H1 (cell line): ENCODE measurements around the gene MDM4. TPM values are rescaled to one million over a fixed set of nuclear protein-coding genes. Genes with fewer than 3 reads are reported as not detected.
A peak's percentile ranks its signal among the peaks of the same experiment; 100 is the strongest.

Experiments
- CTCF ChIA-PET: fragments of 300-600 bp; sonication (Branson Sonifier 250); formaldehyde crosslinking; loops from one replicate; lab custom pipeline; 2021; ENCODE audit not compliant: partially characterized antibody; lab: Charles Lee
- POLR2A ChIA-PET: fragments of 300-600 bp; sonication (Branson Sonifier 250); formaldehyde crosslinking; loops from one replicate; lab custom pipeline; 2021; ENCODE audit warnings: inconsistent platforms; ENCODE audit not compliant: partially characterized antibody; lab: Charles Lee
- DNase-seq, 2 experiments: peaks; one replicate each; pipeline versions ENCODE4 v3.0.0 to v3.0.0-alpha.2; 2010 to 2022; ENCODE audit warnings: low spot score in 2 of 2, low read depth in 1 of 2, mixed read lengths in 1 of 2
- FAIRE-seq: peaks from 2 replicates; lab custom pipeline; 2011; peaks lifted over from hg19 to GRCh38; lab: Jason Lieb, UNC
- H2AFZ ChIP-seq: 2 replicates; pipeline ENCODE4 v1.8.1; 2012; ENCODE audit warnings: low read length, inconsistent platforms
- H2AK5ac ChIP-seq: 2 replicates; pipeline ENCODE4 v1.6.1; 2013; ENCODE audit warnings: low read depth, low read length
- H2BK120ac ChIP-seq: replicated peaks from 2 replicates; pipeline ENCODE3; 2013; ENCODE audit warnings: low read depth, low read length, inconsistent platforms
- H2BK12ac ChIP-seq: 2 replicates; pipeline ENCODE4 v1.6.1; 2013; ENCODE audit warnings: low read depth, low read length
- H2BK15ac ChIP-seq: 2 replicates; pipeline ENCODE4 v1.6.1; 2013; ENCODE audit warnings: low read length
- H2BK20ac ChIP-seq: 2 replicates; pipeline ENCODE4 v1.6.1; 2013; ENCODE audit warnings: low read length
- H2BK5ac ChIP-seq: 2 replicates; pipeline ENCODE4 v1.6.1; 2013; ENCODE audit warnings: low read depth, low read length
- H3K14ac ChIP-seq: 2 replicates; pipeline ENCODE4 v1.6.1; 2013; ENCODE audit warnings: inconsistent platforms; ENCODE audit not compliant: insufficient read length
- H3K18ac ChIP-seq: 2 replicates; pipeline ENCODE4 v1.6.1; 2013; ENCODE audit warnings: low read length; ENCODE audit errors: extremely low read depth
- H3K23ac ChIP-seq: 2 replicates; pipeline ENCODE4 v1.6.1; 2013; ENCODE audit warnings: inconsistent platforms; ENCODE audit not compliant: insufficient read length
- H3K23me2 ChIP-seq: 2 replicates; pipeline ENCODE4 v1.6.1; 2013; ENCODE audit warnings: low read depth, low read length
- H3K27ac ChIP-seq: 2 replicates; pipeline ENCODE4 v1.6.1; 2011; ENCODE audit warnings: low read depth, low read length, inconsistent platforms
- H3K27me3 ChIP-seq, 4 experiments: replicated peaks in 1 of 4; 1 replicate in 1 of 4; 2 replicates in 3 of 4; pipeline versions ENCODE4 v1.6.1 to v1.8.1; 2011 to 2013; ENCODE audit warnings: low read length in 3 of 4, mild to moderate bottlenecking in 3 of 4, inconsistent platforms in 2 of 4, mixed read lengths in 2 of 4, moderate library complexity in 1 of 4; ENCODE audit not compliant: control insufficient read depth in 3 of 4, insufficient read depth in 3 of 4; ENCODE audit errors: extremely low read depth in 1 of 4
- H3K36me3 ChIP-seq, 4 experiments: 2 replicates each; pipeline versions ENCODE4 v1.6.1 to v1.8.1; 2011 to 2013; ENCODE audit warnings: mild to moderate bottlenecking in 4 of 4, low read length in 3 of 4, moderate library complexity in 2 of 4, control low read depth in 1 of 4, inconsistent platforms in 1 of 4; ENCODE audit not compliant: insufficient read depth in 4 of 4, control insufficient read depth in 2 of 4
- H3K4ac ChIP-seq: replicated peaks from 2 replicates; pipeline ENCODE3; 2013; ENCODE audit warnings: low read length, low read depth, mixed read lengths, inconsistent platforms; ENCODE audit not compliant: insufficient read length
- H3K4me1 ChIP-seq, 4 experiments: replicated peaks in 1 of 4; 1 replicate in 1 of 4; 2 replicates in 3 of 4; pipeline versions ENCODE4 v1.6.1 to v1.8.1; 2011 to 2013; ENCODE audit warnings: low read length in 3 of 4, inconsistent platforms in 2 of 4, mixed read lengths in 1 of 4; ENCODE audit not compliant: insufficient read depth in 4 of 4, control insufficient read depth in 3 of 4
- H3K4me2 ChIP-seq, 2 experiments: 2 replicates each; pipeline versions ENCODE4 v1.6.1 to v1.8.1; 2011 to 2013; ENCODE audit warnings: low read depth in 2 of 2, low read length in 2 of 2, control low read depth in 1 of 2, inconsistent platforms in 1 of 2, mild to moderate bottlenecking in 1 of 2; ENCODE audit not compliant: insufficient read depth in 1 of 2
- H3K4me3 ChIP-seq, 4 experiments: fragments of 200-600, 300-600 bp in 1 of 4; sonication (generic), shearing (Covaris generic), sonication (Bioruptor Twin) in 1 of 4; 2 replicates each; pipeline versions ENCODE4 v1.5.1 to v1.8.1; 2011 to 2016; ENCODE audit warnings: low read length in 4 of 4, low read depth in 3 of 4, control low read depth in 2 of 4, inconsistent platforms in 2 of 4, mild to moderate bottlenecking in 2 of 4, mixed read lengths in 1 of 4, moderate library complexity in 1 of 4; ENCODE audit not compliant: insufficient read depth in 2 of 4; ENCODE audit errors: extremely low read depth in 1 of 4
- H3K56ac ChIP-seq: replicated peaks from 2 replicates; pipeline ENCODE3; 2013; ENCODE audit warnings: low read depth, mild to moderate bottlenecking, mixed read lengths, low read length, inconsistent platforms; ENCODE audit not compliant: insufficient read length
- H3K79me1 ChIP-seq: 2 replicates; pipeline ENCODE4 v1.6.1; 2013; ENCODE audit warnings: low read depth, low read length, control low read depth
- H3K79me2 ChIP-seq, 2 experiments: 2 replicates each; pipeline versions ENCODE4 v1.6.1 to v1.8.1; 2012 to 2013; ENCODE audit warnings: low read length in 2 of 2, mild to moderate bottlenecking in 2 of 2, inconsistent platforms in 1 of 2; ENCODE audit not compliant: insufficient read depth in 2 of 2, control insufficient read depth in 1 of 2
- H3K9ac ChIP-seq, 4 experiments: replicated peaks in 1 of 4; 1 replicate in 1 of 4; 2 replicates in 3 of 4; pipeline versions ENCODE4 v1.6.1 to v1.8.1; 2011 to 2013; ENCODE audit warnings: low read depth in 3 of 4, low read length in 3 of 4, control low read depth in 2 of 4, mild to moderate bottlenecking in 2 of 4, moderate library complexity in 2 of 4, inconsistent platforms in 1 of 4; ENCODE audit errors: extremely low read depth in 1 of 4
- H3K9me3 ChIP-seq, 2 experiments: 2 replicates each; pipeline versions ENCODE4 v1.6.1 to v1.8.1; 2012 to 2013; ENCODE audit warnings: mild to moderate bottlenecking in 2 of 2, moderate library complexity in 2 of 2, control low read depth in 1 of 2, inconsistent platforms in 1 of 2, low read depth in 1 of 2, low read length in 1 of 2, mixed read lengths in 1 of 2; ENCODE audit not compliant: insufficient read depth in 2 of 2
- H4K20me1 ChIP-seq, 2 experiments: replicated peaks in 1 of 2; 2 replicates each; pipeline versions ENCODE3 to v1.8.1; 2011 to 2013; ENCODE audit warnings: inconsistent platforms in 2 of 2, low read length in 2 of 2, mild to moderate bottlenecking in 1 of 2; ENCODE audit not compliant: insufficient read depth in 2 of 2, control insufficient read depth in 1 of 2
- H4K5ac ChIP-seq: 2 replicates; pipeline ENCODE4 v1.6.1; 2013; ENCODE audit warnings: low read length, low read depth, mixed read lengths, inconsistent platforms; ENCODE audit not compliant: insufficient read length
- H4K8ac ChIP-seq: 2 replicates; pipeline ENCODE4 v1.8.0; 2013; ENCODE audit warnings: mild to moderate bottlenecking, moderate library complexity, low read length, inconsistent platforms; ENCODE audit not compliant: insufficient read depth; ENCODE audit errors: extremely low read depth
- H4K91ac ChIP-seq: replicated peaks from 2 replicates; pipeline ENCODE3; 2013; ENCODE audit warnings: low read length, mixed read lengths, inconsistent platforms; ENCODE audit not compliant: insufficient read length
- CBX5 ChIP-seq: fragments of 300-800, 300-1000 bp; sonication (generic); IDR thresholded peaks from 2 replicates; pipeline ENCODE4 v1.7.1; 2016; ENCODE audit warnings: antibody characterized with exemption, low read length, low read depth
- CHD2 ChIP-seq: IDR thresholded peaks from 2 replicates; pipeline ENCODE4 v1.6.1; 2012; ENCODE audit warnings: low read length, improper control_type of control experiment
- HDAC2 ChIP-seq, 2 experiments: fragments of 300-600 bp in 1 of 2; sonication (generic) in 1 of 2; IDR thresholded peaks; 2 replicates each; pipeline ENCODE4 v1.6.1; 2011 to 2012; ENCODE audit warnings: low read depth in 2 of 2, low read length in 2 of 2, mild to moderate bottlenecking in 2 of 2, moderate library complexity in 2 of 2, borderline replicate concordance in 1 of 2, inconsistent platforms in 1 of 2
- NRF1 ChIP-seq: IDR thresholded peaks from 2 replicates; pipeline ENCODE4 v1.6.1; 2011; ENCODE audit warnings: mild to moderate bottlenecking, low read depth, low read length, improper control_type of control experiment
- POU5F1 ChIP-seq: IDR thresholded peaks from 2 replicates; pipeline ENCODE4 v1.6.1; 2011; ENCODE audit warnings: low read depth, mild to moderate bottlenecking, low read length, moderate library complexity
- RAD21 ChIP-seq, 2 experiments: IDR thresholded peaks in 1 of 2; conservative IDR thresholded peaks in 1 of 2; 2 replicates each; pipeline ENCODE4 v1.6.1; 2011; ENCODE audit warnings: low read depth in 2 of 2, low read length in 2 of 2, improper control_type of control experiment in 1 of 2, inconsistent platforms in 1 of 2, mild to moderate bottlenecking in 1 of 2, moderate library complexity in 1 of 2
- SAP30 ChIP-seq: fragments of 300-600 bp; sonication (generic); IDR thresholded peaks from 2 replicates; pipeline ENCODE4 v1.7.1; 2012; ENCODE audit warnings: low read length, moderate library complexity, mild to moderate bottlenecking, inconsistent platforms; ENCODE audit not compliant: insufficient read depth, insufficient replicate concordance
- SIRT6 ChIP-seq: IDR thresholded peaks from one replicate; pipeline ENCODE4 v1.7.1; 2012; ENCODE audit warnings: low read length, inconsistent platforms
- SP1 ChIP-seq: IDR thresholded peaks from 2 replicates; pipeline ENCODE4 v1.6.1; 2011; ENCODE audit warnings: low read depth, low read length
- TAF1 ChIP-seq: IDR thresholded peaks from 2 replicates; pipeline ENCODE4 v1.6.1; 2011; ENCODE audit warnings: mild to moderate bottlenecking, low read depth, low read length
- WGBS, 2 experiments: shearing (Covaris generic) in 1 of 2; methylation state at CpG; one replicate each; pipeline versions ENCODE4 v1.1.6 to v1.1.7; 2013 to 2015; ENCODE audit warnings: low lambda C conversion rate in 2 of 2, mixed read lengths in 2 of 2, inconsistent platforms in 1 of 2, low coverage in 1 of 2, missing lambda C conversion rate in 1 of 2; ENCODE audit not compliant: insufficient replicate concordance in 2 of 2, insufficient coverage in 1 of 2, insufficient read length in 1 of 2; ENCODE audit errors: extremely low coverage in 1 of 2, missing lambda C conversion rate in 1 of 2; 5-methylcytosine and 5-hydroxymethylcytosine counted together
- polyA plus RNA-seq, 7 experiments: library from polyadenylated mRNA; depleted of rRNA in 3 of 7; stranded (reverse) in 5 of 7; unstranded in 2 of 7; fragments of >200 nt in 5 of 7; fragments of 200-250 nt in 2 of 7; gene quantifications; 1 replicate in 5 of 7; 2 replicates in 1 of 7; 4 replicates in 1 of 7; pipeline versions ENCODE4 v1.2.1 to v1.2.3, GENCODE V29; 2011 to 2013; ENCODE audit warnings: missing spikeins in 2 of 7, mixed read lengths in 2 of 7
- total RNA-seq: library from RNA; stranded (reverse); fragmentation: NEBNext Ultra II Directional; extraction: Animal tissue kit (Norgen Biotek cat#: 25700); gene quantifications from 2 replicates; pipeline ENCODE4 v1.2.1, GENCODE V29; 2021
- TF ChIP-seq, protein P1 (sequence below): IDR thresholded peaks from 2 replicates; pipeline ENCODE4 v1.6.1; 2011; ENCODE audit warnings: low read length, improper control_type of control experiment

MDM4 gene
- total and polyA plus RNA-seq, 2 of the 8 experiments (the other 6 are each of a cell fraction or from before 2014, with no cell fraction given): 10.8 to 84.9 TPM

DNA sequence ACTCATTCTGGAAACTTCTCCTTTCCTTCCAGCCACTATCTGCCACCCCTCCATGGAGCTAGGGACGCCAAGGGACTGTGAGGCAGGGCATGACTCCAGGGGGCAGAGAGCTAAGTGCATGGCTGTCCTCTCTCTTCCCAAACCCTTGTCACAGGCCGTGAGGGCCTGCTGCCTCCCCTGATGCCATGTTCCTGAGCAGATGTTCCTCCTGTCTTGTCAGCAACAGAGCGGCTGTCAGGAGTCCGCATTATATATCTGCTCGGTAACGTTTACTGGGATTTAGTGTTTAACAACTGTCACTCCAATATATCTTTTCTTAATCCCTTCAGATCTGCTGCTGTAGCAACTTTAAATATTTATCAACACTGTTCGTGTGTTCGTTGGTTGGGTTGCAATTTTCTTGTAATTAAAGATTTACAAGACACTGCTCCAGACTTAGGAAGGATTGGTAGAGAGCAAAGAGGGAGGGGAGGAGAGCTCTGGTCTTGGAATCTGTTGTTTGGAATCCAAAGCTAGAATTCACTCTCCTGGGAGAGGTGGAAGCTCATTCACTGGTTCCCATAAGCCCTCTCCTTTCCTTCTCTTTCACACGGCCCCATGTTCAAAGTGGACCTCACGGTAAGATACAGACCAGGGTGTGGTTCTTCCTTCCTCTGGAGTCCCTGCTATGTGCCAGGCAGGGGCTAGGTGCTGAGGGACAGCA lies 76.2 kb downstream of the MDM4 start:
- Histone ChIP-seq H3K27me3 (no peaks in the 10 kb centered on the region), H2BK15ac (no peak overlapping the region), H3K9me3 (no peaks in the 10 kb centered on the region), H3K4ac (no peak overlapping the region), H3K4me2 (no peak overlapping the region), H3K14ac (no peak overlapping the region), H3K36me3 (no peaks in the 10 kb centered on the region), H3K4me3 (no peak overlapping the region), H3K18ac (no peak overlapping the region), H4K91ac (no peak overlapping the region), H3K23ac (no peak overlapping the region), H2BK20ac (no peak overlapping the region), H3K9ac (no peak overlapping the region), H2BK120ac (no peak overlapping the region), H4K8ac (no peak overlapping the region), H2AK5ac (no peak overlapping the region), H3K79me2 (no peaks in the 10 kb centered on the region), H3K27ac (no peak overlapping the region), H3K56ac (no peak overlapping the region), H2BK5ac (no peak overlapping the region), H4K20me1 (no peaks in the 10 kb centered on the region), H3K4me1 (peaks cover 3 to 7% (median 5%) of the 10 kb centered on the region in 4 experiments; a peak in 5 of 7 replicates), H4K5ac (no peak overlapping the region), H2AFZ (no peak overlapping the region), H3K23me2 (no peaks in the 10 kb centered on the region), H3K79me1 (no peaks in the 10 kb centered on the region), H2BK12ac (peak overlapping the region; percentile 35; the same call in 1 of the 2 replicates)
- DNase-seq (no peak), FAIRE-seq (no peak)
- 80% methylated on average over 9 of the region's 10 CpGs; no CpG with 5 or more reads in 1 of the 2 experiments for WGBS, 2 experiments
- CTCF ChIA-PET: interaction anchor here (1.0 to 3.5 kb wide), 7 partner anchors 8 to 214 kb away, joined by 3 to 21 read pairs (median 3); no protein-coding TSS in a partner anchor
- POLR2A ChIA-PET: interaction anchor here (0.6 to 1.5 kb wide), 3 partner anchors 13 to 376 kb away, joined by 3 to 5 read pairs (median 3); no protein-coding TSS in a partner anchor
- TF ChIP-seq SP1: no peak
- TF ChIP-seq CBX5: no peak
- TF ChIP-seq RAD21 (IDR thresholded peaks at IDR 0.05 in 1 of 2, conservative IDR thresholded peaks at IDR 0.05 in 1 of 2; ENCODE audit: low read depth in 2 of 2, low read length in 2 of 2): no peak
- no peak for TF ChIP-seq HDAC2 (IDR thresholded peaks at IDR 0.05; ENCODE audit: borderline replicate concordance in 1 of 2, low read depth in 2 of 2, low read length in 2 of 2)
- no peak for TF ChIP-seq POU5F1
- no peak for TF ChIP-seq TAF1
- no peak for TF ChIP-seq SIRT6
- TF ChIP-seq, protein P1, sequence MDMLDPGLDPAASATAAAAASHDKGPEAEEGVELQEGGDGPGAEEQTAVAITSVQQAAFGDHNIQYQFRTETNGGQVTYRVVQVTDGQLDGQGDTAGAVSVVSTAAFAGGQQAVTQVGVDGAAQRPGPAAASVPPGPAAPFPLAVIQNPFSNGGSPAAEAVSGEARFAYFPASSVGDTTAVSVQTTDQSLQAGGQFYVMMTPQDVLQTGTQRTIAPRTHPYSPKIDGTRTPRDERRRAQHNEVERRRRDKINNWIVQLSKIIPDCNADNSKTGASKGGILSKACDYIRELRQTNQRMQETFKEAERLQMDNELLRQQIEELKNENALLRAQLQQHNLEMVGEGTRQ: no peak
- no peak for TF ChIP-seq CHD2
- no peak for TF ChIP-seq NRF1
- TF ChIP-seq SAP30: no peak
